DOHH2 (cell line): ENCODE data around the gene SNX1.

Experiments used
- H3F3A ChIP-seq: fragments of 200-600 bp; sonication (generic), shearing (Covaris generic); 2 replicates; pipeline ENCODE4 v1.6.0; 2016; ENCODE audit warnings: antibody characterized with exemption, mild to moderate bottlenecking; ENCODE audit not compliant: control insufficient read depth, insufficient read depth
- H3K27ac ChIP-seq: fragments of 200-600 bp; sonication (generic); 2 replicates; pipeline ENCODE4 v1.5.1; 2014; ENCODE audit warnings: low read depth, mild to moderate bottlenecking, low read length, moderate library complexity
- H3K27me3 ChIP-seq: fragments of 200-600 bp; sonication (generic); 2 replicates; pipeline ENCODE4 v1.6.1; 2014; ENCODE audit warnings: mild to moderate bottlenecking, low read length, mixed read lengths; ENCODE audit not compliant: control insufficient read depth
- H3K36me3 ChIP-seq: fragments of 200-600 bp; sonication (generic); 2 replicates; pipeline ENCODE4 v1.6.1; 2014; ENCODE audit warnings: mild to moderate bottlenecking, low read length, moderate library complexity, mixed read lengths; ENCODE audit not compliant: control insufficient read depth
- H3K4me1 ChIP-seq: fragments of 200-600 bp; sonication (generic); 2 replicates; pipeline ENCODE4 v1.6.1; 2014; ENCODE audit warnings: mild to moderate bottlenecking, low read length, mixed read lengths; ENCODE audit not compliant: control insufficient read depth
- H3K4me2 ChIP-seq: fragments of 200-600 bp; sonication (generic); 2 replicates; pipeline ENCODE4 v1.6.0; 2014; ENCODE audit warnings: mild to moderate bottlenecking, low read length, moderate library complexity
- H3K4me3 ChIP-seq: fragments of 200-600 bp; sonication (generic); 2 replicates; pipeline ENCODE4 v1.5.1; 2014; ENCODE audit warnings: mild to moderate bottlenecking, low read length, mixed read lengths
- H3K79me2 ChIP-seq: fragments of 200-600 bp; sonication (generic); 2 replicates; pipeline ENCODE4 v1.6.1; 2014; ENCODE audit warnings: mild to moderate bottlenecking, low read length, mixed read lengths; ENCODE audit not compliant: control insufficient read depth
- H3K9me2 ChIP-seq: fragments of 200-600 bp; sonication (generic); replicated peaks from 2 replicates; pipeline ENCODE4 v1.6.1; 2014; ENCODE audit warnings: mild to moderate bottlenecking, low read length, mixed read lengths; ENCODE audit not compliant: control insufficient read depth
- H3K9me3 ChIP-seq: fragments of 200-600 bp; sonication (generic); 2 replicates; pipeline ENCODE4 v1.6.1; 2014; ENCODE audit warnings: antibody characterized with exemption, low read length, mixed read lengths; ENCODE audit not compliant: control insufficient read depth, insufficient read depth
- H4K20me1 ChIP-seq: fragments of 200-600 bp; sonication (generic); 2 replicates; pipeline ENCODE4 v1.6.0; 2014; ENCODE audit warnings: low read depth, mild to moderate bottlenecking, antibody characterized with exemption, low read length, moderate library complexity; ENCODE audit not compliant: control insufficient read depth, insufficient read depth
- CTCF ChIP-seq: fragments of 200-600 bp; sonication (generic); IDR thresholded peaks from one replicate; pipeline ENCODE4 v1.5.1; 2014; ENCODE audit warnings: antibody characterized with exemption, mild to moderate bottlenecking, low read depth, low read length; ENCODE audit not compliant: poor library complexity, severe bottlenecking
- EZH2phosphoT487 ChIP-seq: fragments of 200-600 bp; sonication (generic); IDR thresholded peaks from 2 replicates; pipeline ENCODE4 v1.6.1; 2017; ENCODE audit warnings: borderline replicate concordance, mild to moderate bottlenecking, antibody characterized with exemption, low read length, moderate library complexity, mixed read lengths

The SNX1 gene

GRCh38 chr15:64152507-64153387 lies 57.0 kb downstream of the SNX1 start:
- Histone ChIP-seq H3K27ac (peak overlapping the region; percentile 69), H3F3A (peaks cover 38% of the 10 kb centered on the region), H3K9me3 (no peaks in the 10 kb centered on the region), H3K4me1 (peaks cover 49% of the 10 kb centered on the region), H3K9me2 (no peaks in the 10 kb centered on the region), H4K20me1 (no peaks in the 10 kb centered on the region), H3K4me3 (peak overlapping the region; percentile 92), H3K36me3 (peaks cover 45% of the 10 kb centered on the region), H3K79me2 (peaks cover 25% of the 10 kb centered on the region), H3K27me3 (no peaks in the 10 kb centered on the region), H3K4me2 (peak overlapping the region; percentile 79)
- TF ChIP-seq CTCF (no peak), EZH2phosphoT487 (no peak)

GRCh38 chr15:64153480-64154367 lies 57.9 kb downstream of the SNX1 start:
- H3F3A ChIP-seq: peaks cover 36% of the 10 kb centered on the region

More at GRCh38 chr15:64153480-64154367, 57.9 kb downstream of the SNX1 start:
- no peak for TF ChIP-seq EZH2phosphoT487
- TF ChIP-seq CTCF: peak; percentile 99
- Histone ChIP-seq H3K36me3 (peaks cover 54% of the 10 kb centered on the region), H3K9me2 (no peaks in the 10 kb centered on the region), H3K79me2 (peaks cover 28% of the 10 kb centered on the region), H3K4me2 (peak overlapping the region; percentile 79), H3K4me1 (peaks cover 59% of the 10 kb centered on the region), H3K27ac (peak overlapping the region; percentile 69), H4K20me1 (peaks cover 2% of the 10 kb centered on the region; the same call in 1 of the 2 replicates), H3K27me3 (no peaks in the 10 kb centered on the region), H3K4me3 (peak overlapping the region; percentile 92), H3K9me3 (no peaks in the 10 kb centered on the region)
